AG09319 (cell line): ENCODE results near the gene SEC14L5.
"Not testable (repeated sequence)": the region's sequence is repeated elsewhere in the genome, so short reads cannot be mapped to it uniquely, and the experiment has no call there.

Experiments used
- DNase-seq: peaks from one replicate; pipeline ENCODE4 v3.0.0-alpha.2; 2010; ENCODE audit warnings: low read depth; ENCODE audit errors: extremely low read depth
- TF ChIP-seq, protein P1 (sequence below): IDR thresholded peaks from 2 replicates; pipeline ENCODE4 v1.5.1; 2011; ENCODE audit warnings: low read depth, mild to moderate bottlenecking, inconsistent platforms, low read length, moderate library complexity

Gene SEC14L5

DNA sequence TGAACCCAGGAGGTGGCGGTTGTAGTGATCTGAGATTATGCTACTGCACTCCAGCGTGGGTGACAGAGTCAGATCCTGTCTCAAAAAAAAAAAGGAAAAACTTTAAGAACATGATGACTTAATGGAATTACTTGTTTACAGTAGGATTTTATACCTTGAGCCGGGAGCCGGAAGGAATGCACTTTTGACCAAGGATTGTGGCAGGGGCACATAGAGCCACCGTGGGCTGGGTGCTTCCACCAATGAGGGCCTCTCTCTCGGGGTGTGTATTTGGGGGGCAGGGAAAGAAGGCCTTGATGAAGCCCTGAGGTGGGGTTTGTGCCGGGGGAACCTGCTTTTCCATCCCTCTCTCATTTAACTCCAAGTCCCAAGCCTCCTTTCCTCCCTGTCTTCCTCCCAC is 82.3 kb downstream of the SEC14L5 start:
- no peak for DNase-seq
- TF ChIP-seq, protein P1, sequence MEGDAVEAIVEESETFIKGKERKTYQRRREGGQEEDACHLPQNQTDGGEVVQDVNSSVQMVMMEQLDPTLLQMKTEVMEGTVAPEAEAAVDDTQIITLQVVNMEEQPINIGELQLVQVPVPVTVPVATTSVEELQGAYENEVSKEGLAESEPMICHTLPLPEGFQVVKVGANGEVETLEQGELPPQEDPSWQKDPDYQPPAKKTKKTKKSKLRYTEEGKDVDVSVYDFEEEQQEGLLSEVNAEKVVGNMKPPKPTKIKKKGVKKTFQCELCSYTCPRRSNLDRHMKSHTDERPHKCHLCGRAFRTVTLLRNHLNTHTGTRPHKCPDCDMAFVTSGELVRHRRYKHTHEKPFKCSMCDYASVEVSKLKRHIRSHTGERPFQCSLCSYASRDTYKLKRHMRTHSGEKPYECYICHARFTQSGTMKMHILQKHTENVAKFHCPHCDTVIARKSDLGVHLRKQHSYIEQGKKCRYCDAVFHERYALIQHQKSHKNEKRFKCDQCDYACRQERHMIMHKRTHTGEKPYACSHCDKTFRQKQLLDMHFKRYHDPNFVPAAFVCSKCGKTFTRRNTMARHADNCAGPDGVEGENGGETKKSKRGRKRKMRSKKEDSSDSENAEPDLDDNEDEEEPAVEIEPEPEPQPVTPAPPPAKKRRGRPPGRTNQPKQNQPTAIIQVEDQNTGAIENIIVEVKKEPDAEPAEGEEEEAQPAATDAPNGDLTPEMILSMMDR = no peak

- DNase-seq = no peak
- TF ChIP-seq, protein P1 = no peak
Observed at GRCh38 chr16:5041600-5042133, 83.5 kb downstream of the SEC14L5 start.

DNA sequence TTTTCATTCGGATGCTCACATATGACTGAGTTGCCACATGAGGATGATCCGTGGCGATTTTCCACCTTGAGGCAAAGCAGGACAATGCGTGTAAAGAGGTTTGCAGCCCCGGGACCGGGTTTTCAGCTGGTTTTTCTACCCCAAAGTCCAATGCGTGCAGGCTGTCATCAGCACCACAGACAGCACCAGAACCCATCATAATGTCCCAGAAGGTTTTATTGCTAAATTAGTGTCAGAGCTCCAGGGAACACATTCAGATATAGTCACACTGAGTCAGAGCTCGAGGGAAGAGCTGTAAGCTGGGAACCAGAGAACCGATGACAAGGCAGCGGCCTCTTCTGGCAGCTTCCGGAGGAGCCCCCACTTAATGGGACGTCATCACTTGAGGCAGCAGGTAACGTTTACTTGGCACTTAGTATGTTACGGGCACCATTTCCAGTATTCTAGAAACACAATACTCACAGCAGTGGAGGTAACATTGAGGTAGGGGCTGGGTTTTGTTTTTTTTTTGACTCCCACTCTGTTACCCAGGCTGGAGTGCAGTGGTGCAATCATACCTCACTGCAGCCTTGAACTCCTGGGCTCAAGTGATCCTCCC is 84.5 kb downstream of the SEC14L5 start:
- TF ChIP-seq, protein P1 = no peak

DNA sequence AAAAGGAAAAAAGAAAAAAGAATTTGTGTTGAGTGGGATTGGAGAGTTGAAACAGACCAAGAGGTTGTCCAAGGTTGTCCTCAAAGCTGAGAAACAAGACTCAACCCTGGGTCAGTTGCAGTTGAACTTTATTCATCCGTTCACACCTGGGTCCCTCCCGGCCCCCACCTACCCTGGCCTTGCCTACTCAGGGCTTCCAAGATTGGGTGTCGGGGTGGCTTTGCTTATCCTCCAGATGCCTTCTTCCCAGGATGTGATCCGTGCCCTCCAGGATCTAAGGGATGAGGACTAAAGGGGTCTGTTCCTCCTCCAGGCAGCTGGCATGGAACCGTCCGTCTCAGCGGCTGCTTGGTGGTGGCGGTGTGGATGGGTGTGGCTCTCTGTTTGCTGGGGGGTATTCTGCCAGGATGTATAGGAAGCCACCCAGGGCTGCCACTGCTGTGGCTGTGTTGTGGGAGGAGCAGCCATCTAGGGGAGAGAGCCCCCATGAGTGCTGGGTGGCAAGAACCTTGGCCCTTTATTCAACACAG is 85.9 kb downstream of the SEC14L5 start:
- DNase-seq = no peak
- TF ChIP-seq, protein P1 = no peak

More for the DNA sequence above, 84.5 kb downstream of the SEC14L5 start:
- no peak for DNase-seq

- DNase-seq = not testable (repeated sequence)
Observed at GRCh38 chr16:5044581-5044980, 86.5 kb downstream of the SEC14L5 start.

GRCh38 chr16:5045499-5046115 is 87.5 kb downstream of the SEC14L5 start:
- TF ChIP-seq, protein P1 = no peak
- DNase-seq = no peak

DNA sequence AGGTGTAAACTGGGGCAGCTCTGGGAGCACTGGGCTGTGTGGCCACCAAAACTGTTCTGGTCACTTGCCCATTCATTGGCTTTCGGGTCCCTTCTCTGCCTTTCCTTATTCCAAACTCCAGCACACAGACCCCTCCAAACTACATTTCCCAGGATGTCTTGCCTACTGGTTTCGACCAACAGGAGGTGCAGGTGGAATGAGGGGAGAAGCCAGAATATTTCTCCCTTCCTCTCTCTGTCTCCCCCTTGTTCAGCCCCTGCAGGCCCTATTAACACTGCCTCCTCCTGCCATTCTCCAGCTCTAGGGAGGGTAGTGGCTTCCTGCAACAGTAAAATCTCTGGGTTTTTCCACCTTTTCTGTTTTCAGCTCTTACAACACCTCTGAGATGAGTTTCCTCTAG is 88.8 kb downstream of the SEC14L5 start:
- TF ChIP-seq, protein P1 = no peak
- no peak for DNase-seq
